Right ventricle myocardium inferior (tissue), 1 donor: ENCODE data around the gene NT5DC4. TPM values are rescaled to one million over a fixed set of nuclear protein-coding genes. Genes with fewer than 3 reads are reported as not detected.

Experiments
- ATAC-seq: fragments of 200-7000 bp; cut with Tn5 transposase; one replicate; pipeline ENCODE4 v1.9.1; 2020; ENCODE audit warnings: mild to moderate bottlenecking, moderate library complexity
- DNase-seq: peaks from one replicate; pipeline ENCODE4 v3.0.0; 2021; ENCODE audit errors: missing footprints
- intact Hi-C: fragments of 100-400 bp; cut with DNase I; formaldehyde crosslinking; loops from one replicate; pipeline ENCODE4 v1.11.0; 2022
- total RNA-seq: library from RNA; stranded (reverse); fragmentation: NEBNext Ultra II Directional; extraction: Animal tissue kit (Norgen Biotek cat#: 25700); gene quantifications from one replicate; pipeline ENCODE4 v1.2.1, GENCODE V29; 2021
- donor health status: DM: no; HTN: yes; CAD: no; lungs with severe emphysema.

Gene NT5DC4
- total RNA-seq, 1 donor from 2014 or later = not detected

GRCh38 chr2:112733871-112734270 is 13.1 kb downstream of the NT5DC4 start:
- ATAC-seq (no peak), DNase-seq (no peak)
- intact Hi-C loops = no loop called here

- no peak for ATAC-seq
- intact Hi-C loops = no loop called here
- no peak for DNase-seq
Measured at GRCh38 chr2:112737542-112738232, 16.9 kb downstream of the NT5DC4 start.

DNA sequence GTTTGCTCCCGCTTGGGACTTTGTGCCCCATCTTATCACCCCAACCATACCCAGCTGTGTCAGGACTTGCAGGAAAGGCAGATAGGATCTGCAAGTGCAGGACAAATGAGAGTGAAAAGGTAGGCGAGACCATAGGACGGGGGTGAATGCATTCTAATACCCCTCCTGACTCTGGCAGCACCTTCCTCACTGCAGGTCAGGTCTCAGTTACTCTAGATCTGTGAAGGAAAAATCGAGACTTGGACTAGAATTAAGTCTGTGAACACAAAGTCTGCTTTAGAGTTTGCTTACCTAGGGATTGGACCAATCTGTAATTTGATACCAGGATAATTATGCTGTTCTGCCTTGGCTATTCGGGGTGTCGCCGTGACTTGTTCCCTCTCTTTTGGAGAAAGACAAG is 19.7 kb downstream of the NT5DC4 start:
- DNase-seq (no peak), ATAC-seq (no peak)
- intact Hi-C loops = no loop called here

DNA sequence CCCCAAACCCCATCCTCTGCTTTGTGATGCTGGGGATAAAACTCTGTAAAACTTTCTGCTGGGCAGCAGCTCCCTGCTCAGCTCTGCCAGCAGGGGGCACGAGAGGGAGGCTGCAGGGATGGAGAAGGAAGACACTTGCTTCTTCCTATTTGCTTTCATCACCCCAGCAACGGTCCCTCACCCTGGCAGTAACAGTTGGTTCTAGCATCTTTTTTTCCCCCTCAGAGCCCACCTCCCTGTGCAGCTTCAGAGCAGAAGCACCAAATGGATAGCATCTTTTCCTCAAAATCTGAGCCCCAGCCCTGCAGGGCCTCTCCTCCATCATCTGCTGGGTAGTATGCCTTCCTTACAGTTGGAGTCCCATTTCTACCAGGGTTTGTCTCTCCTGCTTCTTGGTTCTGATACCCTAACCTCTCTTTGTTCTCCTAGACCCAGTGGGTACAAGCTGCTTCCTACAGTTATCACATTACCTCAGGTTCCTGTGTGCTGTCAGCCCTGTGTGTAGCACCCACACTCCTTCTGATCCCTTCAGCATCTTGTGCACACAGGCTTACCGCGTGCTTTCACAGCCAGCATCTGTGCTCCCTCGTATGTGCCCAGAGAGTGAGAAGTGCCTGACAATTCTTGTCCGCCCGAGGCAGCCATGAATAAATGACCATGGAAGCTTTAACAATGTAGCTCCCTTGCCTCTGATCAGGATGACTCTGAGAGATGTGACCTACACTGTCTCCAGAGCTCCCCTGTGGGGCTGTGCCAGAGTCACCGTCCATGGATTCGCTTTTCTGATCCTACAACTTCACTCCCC is 29.1 kb downstream of the NT5DC4 start:
- peak; percentile 56 for ATAC-seq

GRCh38 chr2:112750560-112750843 is 29.7 kb downstream of the NT5DC4 start:
- DNase-seq (no peak), ATAC-seq (no peak)
- intact Hi-C loops = loop anchor here (5.0 kb wide), 2 partner anchors 192 to 207 kb away; no protein-coding TSS in a partner anchor

More for the DNA sequence above, 29.1 kb downstream of the NT5DC4 start:
- intact Hi-C loops = loop anchor here (5.0 kb wide), 3 partner anchors 137 to 207 kb away; no protein-coding TSS in a partner anchor
- peak; percentile 76 for DNase-seq

GRCh38 chr2:112751451-112752197 is 30.8 kb downstream of the NT5DC4 start:
- intact Hi-C loops = loop anchor here (5.0 kb wide), 2 partner anchors 191 to 206 kb away; no protein-coding TSS in a partner anchor
- DNase-seq (no peak), ATAC-seq (no peak)

GRCh38 chr2:112752667-112753066 is 31.8 kb downstream of the NT5DC4 start:
- intact Hi-C loops = loop anchor here (5.0 kb wide), 2 partner anchors 190 to 205 kb away; no protein-coding TSS in a partner anchor
- DNase-seq (no peak), ATAC-seq (no peak)

- intact Hi-C loops = loop anchor here (5.0 kb wide), 2 partner anchors 188 to 203 kb away; no protein-coding TSS in a partner anchor
- ATAC-seq (no peak), DNase-seq (peak; percentile 61)
Measured at GRCh38 chr2:112754564-112754963, 33.7 kb downstream of the NT5DC4 start.

DNA sequence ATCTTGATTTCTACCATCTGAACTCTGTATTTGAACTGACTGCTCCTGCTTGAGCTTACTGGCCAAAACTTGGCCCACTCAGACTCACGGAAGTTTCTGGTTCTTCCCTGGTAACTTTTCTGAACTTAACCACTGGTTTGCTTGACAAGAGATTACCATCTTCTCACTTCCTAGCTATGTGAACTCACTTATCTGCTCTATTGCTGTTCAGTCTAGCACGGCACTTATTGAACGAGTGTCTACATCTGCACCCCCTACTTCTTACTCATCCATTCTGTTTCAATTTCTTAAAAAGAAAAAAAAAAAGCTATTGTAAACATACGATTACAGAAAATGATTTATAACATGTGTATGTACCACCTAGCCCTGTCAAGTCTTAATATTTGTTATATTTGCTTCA is 34.6 kb downstream of the NT5DC4 start:
- ATAC-seq (no peak), DNase-seq (no peak)
- intact Hi-C loops = no loop called here

- ATAC-seq (no peak), DNase-seq (no peak)
- intact Hi-C loops = no loop called here
Measured at GRCh38 chr2:112756207-112756606, 35.4 kb downstream of the NT5DC4 start.

DNA sequence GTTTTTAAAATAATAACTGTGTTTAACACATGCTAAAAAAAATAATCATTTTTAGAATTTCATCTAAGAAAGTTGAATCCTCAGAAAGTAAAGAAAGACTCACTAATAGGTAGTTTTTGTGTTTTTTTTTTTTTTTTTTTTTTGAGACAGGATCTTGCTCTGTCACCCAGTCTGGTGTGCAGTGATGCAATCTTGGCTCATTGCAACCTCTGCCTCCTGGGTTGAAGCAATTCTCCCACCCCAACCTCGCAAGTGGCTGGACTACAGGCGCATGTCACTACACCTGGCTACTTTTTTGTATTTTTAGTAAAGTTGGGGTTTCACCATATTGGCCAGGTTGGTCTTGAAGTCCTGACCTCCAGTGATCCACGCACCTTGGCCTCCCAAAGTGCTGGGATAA is 36.4 kb downstream of the NT5DC4 start:
- no peak for ATAC-seq
- intact Hi-C loops = no loop called here

DNA sequence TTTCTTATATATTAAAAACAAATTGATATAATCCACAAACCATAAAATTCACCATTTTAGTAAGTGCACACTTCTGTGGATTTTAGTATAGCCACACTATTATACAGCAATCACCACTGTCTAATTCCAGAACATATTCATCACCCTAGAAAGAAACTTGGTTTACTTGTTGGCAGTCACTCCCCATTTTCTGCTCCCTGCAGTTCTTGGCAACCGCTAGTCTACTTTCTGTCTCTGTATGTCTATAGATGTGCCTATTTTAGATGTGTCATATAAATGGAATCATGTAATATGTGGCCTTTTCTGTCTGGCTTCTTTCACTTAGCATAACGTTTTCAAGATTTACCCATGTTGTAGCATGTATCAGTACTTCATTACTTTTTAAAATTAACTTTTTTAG is 37.9 kb downstream of the NT5DC4 start:
- DNase-seq (no peak), ATAC-seq (no peak)
- intact Hi-C loops = no loop called here

More for the DNA sequence above, 36.4 kb downstream of the NT5DC4 start:
- no peak for DNase-seq

DNA sequence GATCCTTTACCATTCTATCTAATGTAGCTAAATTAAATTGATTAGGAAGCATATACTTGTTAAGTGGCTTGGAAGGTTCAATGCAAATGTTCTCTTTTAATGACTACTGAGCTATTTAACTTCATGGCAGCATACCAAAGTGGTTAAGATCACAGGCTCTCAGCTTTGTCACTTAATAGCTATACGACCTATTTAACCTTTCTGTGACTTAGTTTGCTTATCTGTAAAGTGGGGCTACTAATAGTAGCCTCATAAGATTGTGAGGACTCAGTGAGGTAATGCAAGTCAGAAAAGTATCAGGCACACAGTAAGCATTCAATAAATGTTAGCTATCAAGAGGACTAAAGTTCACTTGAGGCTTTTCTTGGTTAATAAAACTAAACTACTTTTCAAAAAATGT is 39.3 kb downstream of the NT5DC4 start:
- DNase-seq (no peak), ATAC-seq (no peak)
- intact Hi-C loops = no loop called here

DNA sequence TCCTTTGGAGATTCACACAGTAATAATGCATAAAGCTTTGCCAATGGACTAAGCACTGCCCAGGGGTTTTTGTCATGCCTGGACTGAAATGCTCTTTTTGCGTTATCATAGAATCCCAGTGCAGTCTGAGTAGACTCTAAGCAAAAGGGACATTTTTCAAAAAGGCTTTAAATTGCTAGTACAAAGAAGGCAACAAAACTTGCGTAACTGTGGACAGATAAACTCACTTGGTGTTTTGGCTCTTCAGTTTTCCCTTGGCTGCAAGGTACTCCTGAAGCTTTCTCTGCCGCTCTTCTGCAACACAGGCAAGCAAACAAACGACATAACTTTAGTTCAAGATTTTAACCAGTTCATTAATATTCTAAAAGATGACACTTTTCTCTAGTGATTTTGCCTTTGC is 41.5 kb downstream of the NT5DC4 start:
- intact Hi-C loops = no loop called here
- ATAC-seq (no peak), DNase-seq (no peak)

DNA sequence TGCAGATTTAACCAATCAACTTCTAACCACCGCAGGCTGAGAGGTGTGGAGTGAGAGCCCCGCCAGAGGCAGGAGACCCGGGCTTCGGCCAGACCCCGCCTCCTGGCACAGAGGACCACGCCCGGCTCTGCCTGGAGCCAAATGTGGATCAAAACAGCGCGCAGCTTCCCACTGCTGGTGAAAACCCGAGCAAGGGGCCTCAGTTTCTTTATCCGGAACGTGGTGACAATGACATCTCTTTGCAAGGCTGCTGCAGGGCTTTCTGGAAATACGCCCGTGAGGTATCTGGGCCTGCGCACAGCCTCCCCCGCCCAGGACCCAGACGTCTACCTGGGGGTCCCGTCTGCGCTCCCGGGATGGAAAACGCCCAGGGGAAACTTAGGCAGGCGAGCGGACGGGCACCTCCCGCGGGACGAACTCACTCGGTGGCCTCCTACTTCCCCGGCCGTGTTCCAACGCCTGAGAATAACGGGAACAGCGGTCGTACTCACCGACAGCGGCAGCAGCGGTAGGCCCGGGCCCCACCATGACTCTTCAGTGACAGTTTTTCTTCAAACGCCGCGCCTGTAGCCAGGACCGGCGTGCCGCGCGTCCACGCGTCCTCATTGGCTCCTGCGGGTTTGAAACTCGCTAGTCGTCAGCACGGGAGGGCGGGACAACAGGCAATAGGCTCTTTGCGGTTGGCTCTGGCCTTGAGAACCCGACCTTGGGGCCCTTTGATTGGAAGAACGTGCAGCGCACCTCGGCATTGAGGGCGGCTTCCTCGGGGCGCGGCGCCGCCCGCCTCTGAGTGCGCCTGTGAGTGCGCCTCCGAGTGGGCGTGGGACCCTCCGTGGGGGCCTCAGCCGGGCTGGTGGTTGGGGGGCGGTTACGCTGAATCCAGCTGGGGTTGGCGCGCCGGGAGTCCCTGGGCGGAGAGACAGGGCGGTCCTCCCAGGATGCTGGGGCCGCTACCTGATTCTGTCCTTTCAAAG is 43.5 kb downstream of the NT5DC4 start, which contains the start of gene CKAP2L:
Gene CKAP2L, minus strand, starts transcription at position 539 of the 974 bp plus-strand sequence. Its CDS starts 11 bp downstream, at position 528.
- DNase-seq = peak; percentile 97
- intact Hi-C loops = loop anchor here (5.0 kb wide), 1 partner anchor 103 kb away; no protein-coding TSS in a partner anchor
- peak; percentile 99 for ATAC-seq

- ATAC-seq (no peak), DNase-seq (no peak)
- intact Hi-C loops = loop anchor here (5.0 kb wide), 1 partner anchor 102 kb away; no protein-coding TSS in a partner anchor
Measured at GRCh38 chr2:112765251-112765650, 44.4 kb downstream of the NT5DC4 start.

DNA sequence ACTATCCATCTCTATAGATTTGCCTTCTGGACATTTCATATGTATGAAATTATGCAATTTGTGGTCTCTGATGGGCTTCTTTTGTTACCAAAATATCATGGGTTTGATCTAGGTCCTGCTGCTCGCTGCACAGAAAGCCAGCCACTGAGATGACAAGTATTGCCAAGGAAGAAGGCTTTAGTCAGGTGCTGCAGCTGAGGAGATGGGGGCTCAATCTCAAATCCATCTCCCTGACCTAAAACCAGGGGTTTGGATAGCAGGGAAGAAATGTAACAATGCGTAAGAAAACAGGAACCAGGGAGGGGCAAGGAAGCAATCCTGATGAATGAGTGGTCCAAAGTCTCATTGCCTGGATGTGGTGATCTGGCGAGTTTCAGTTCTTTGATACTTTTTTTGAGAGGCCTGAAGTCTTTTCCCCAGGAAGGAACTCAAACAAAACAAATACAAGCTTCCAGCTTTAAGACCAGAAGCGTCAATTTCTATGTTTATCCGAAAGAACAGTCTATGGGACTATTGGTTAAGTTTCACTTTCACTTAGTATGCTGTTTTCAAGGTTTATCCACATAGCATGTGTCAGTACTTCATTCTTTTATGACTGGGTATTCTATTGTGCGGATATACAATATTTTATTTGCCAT is 47.0 kb downstream of the NT5DC4 start:
- no peak for ATAC-seq

More for the DNA sequence above, 47.0 kb downstream of the NT5DC4 start:
- intact Hi-C loops = loop anchor here (5.0 kb wide), 1 partner anchor 99 kb away; no protein-coding TSS in a partner anchor
- no peak for DNase-seq
